ENCODE results near the gene SLC6A1. TPM values are rescaled to one million over a fixed set of nuclear protein-coding genes. Genes with fewer than 3 reads are reported as not detected.
"Not testable (repeated sequence)": the region's sequence is repeated elsewhere in the genome, so short reads cannot be mapped to it uniquely, and the experiment has no call there.

SLC6A1 gene
- total RNA-seq, 1 donor from 2014 or later: not detected

GRCh38 chr3:11057655-11058054 is 65.1 kb downstream of the SLC6A1 start:
- intact Hi-C loops (cut with micrococcal nuclease): loop anchor here (5.0 kb wide), 1 partner anchor 300 kb away; no protein-coding TSS in a partner anchor

DNA sequence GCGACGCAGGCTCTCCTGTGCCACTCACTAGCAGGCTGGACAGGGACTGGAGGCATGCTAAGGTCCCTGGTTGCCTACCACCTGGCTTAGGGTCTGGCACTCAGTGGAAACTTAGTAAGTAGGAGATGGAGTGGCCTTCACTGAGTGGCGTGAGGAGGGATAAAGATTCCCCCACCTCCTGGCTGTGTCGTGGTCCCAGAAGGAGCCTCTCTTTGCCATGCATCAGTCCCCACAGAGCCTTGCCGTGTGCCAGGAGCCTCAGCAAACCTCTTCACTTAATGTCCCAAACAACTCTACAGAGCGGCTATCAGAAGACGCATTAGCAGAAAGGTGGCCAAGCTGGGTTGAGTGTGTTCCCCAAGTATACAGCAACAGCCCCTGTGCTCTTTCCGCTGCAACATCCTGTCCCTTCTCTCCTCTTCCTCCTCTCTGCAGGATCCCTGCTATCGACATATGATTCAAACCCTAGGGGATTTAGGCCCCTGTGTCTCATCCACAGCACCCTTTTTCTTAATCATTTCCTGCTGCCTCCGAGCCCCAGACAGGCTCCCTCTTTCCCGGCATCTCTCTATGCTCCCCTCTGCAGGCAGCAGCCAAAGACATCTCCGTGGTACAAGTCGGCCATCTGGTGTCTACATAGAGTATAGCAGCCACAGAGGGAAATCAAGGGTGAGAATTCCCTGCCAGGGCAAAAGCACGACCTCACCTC is 66.7 kb downstream of the SLC6A1 start:
- intact Hi-C loops (cut with micrococcal nuclease): loop anchor here (1.0 to 5.0 kb wide), 2 partner anchors 114 to 302 kb away; no protein-coding TSS in a partner anchor

DNA sequence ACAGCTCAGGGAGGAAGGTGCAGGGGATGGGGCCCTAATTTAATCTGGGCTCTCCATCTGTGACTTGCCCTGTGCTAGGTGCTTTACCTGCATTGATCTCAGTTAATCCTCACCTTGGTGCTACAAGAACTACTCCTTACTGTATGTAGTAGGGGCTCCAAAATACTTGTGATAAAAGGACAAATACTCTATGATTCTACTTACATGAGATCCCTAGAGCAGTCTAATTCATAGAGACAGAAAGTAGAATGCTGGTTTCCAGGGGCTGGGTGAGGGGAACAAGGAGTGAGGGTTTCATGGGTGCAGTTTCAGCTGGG is 67.2 kb downstream of the SLC6A1 start:
- intact Hi-C loops (cut with micrococcal nuclease): loop anchor here (1.0 to 5.0 kb wide), 3 partner anchors 114 to 593 kb away; no protein-coding TSS in a partner anchor

- intact Hi-C loops (cut with micrococcal nuclease): loop anchor here (5.0 kb wide), 1 partner anchor 592 kb away; no protein-coding TSS in a partner anchor
Measured at GRCh38 chr3:11060500-11061251, 68.1 kb downstream of the SLC6A1 start.

- intact Hi-C loops (cut with micrococcal nuclease): loop anchor here (5.0 kb wide), 1 partner anchor 591 kb away; no protein-coding TSS in a partner anchor
Measured at GRCh38 chr3:11061268-11061871, 68.8 kb downstream of the SLC6A1 start.

GRCh38 chr3:11062704-11063103 is 70.2 kb downstream of the SLC6A1 start:
- intact Hi-C loops (cut with micrococcal nuclease): loop anchor here (5.0 kb wide), 1 partner anchor 590 kb away; no protein-coding TSS in a partner anchor

GRCh38 chr3:11071096-11071755 is 78.7 kb downstream of the SLC6A1 start:
- intact Hi-C loops (cut with micrococcal nuclease): no loop called here

DNA sequence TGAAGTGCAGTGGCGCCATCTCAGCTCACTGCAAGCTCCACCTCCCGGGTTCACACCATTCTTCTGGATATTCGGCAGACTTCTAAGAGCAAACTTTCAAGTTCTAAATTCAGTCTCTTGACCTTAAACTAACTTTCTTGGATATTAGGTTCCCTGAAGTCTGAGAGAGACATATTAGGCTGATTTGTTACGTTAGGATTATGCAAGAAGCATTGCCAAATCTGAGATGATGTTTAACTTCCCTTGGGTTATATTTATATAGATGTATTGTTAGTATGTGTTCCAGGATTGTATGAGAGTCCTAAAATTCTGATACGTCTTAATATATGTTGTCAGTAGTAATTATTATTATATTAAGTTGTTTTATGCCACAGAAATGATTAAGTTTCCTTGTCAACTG is 80.1 kb downstream of the SLC6A1 start:
- intact Hi-C loops (cut with micrococcal nuclease): no loop called here

- intact Hi-C loops (cut with micrococcal nuclease): no loop called here
Measured at GRCh38 chr3:11074011-11074410, 81.5 kb downstream of the SLC6A1 start.

GRCh38 chr3:11074451-11074850 is 81.9 kb downstream of the SLC6A1 start:
- intact Hi-C loops (cut with micrococcal nuclease): no loop called here

DNA sequence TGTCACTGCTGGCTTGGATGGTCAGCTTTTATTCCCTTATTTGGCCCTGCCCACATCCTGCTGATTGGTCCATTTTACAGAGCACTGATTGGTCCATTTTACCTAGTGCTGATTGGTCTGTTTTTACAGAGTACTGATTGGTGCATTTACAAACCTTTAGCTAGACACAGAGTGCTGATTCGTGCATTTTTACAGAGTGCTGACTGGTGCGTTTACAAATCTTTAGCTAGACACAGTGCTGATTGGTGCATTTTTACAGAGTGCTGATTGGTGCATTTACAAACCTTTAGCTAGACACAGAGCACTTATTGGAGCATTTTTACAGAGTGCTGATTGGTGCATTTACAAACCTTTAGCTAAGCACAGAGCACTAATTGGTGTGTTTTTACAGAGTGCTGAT is 82.6 kb downstream of the SLC6A1 start:
- intact Hi-C loops (cut with micrococcal nuclease): not testable (repeated sequence)

GRCh38 chr3:11076711-11077110 is 84.2 kb downstream of the SLC6A1 start:
- intact Hi-C loops (cut with micrococcal nuclease): no loop called here

DNA sequence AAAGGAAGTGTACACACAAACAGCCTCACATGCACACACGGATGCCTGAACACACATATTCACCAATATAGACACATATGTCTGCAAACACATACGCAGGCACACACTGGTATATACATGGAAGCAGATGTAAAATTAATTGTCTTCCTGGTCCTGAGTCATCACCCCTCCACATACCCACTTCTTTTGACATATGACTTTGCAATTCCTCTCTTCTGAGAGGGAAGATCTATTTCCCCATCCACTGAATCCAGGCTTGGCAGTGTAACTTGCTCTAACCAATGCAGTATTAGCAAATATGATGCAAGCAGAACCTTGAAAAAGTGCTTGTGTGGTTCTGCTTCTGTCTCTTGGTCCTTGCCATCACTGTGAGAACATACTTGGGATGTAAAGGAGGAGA is 84.9 kb downstream of the SLC6A1 start:
- intact Hi-C loops (cut with micrococcal nuclease): no loop called here

DNA sequence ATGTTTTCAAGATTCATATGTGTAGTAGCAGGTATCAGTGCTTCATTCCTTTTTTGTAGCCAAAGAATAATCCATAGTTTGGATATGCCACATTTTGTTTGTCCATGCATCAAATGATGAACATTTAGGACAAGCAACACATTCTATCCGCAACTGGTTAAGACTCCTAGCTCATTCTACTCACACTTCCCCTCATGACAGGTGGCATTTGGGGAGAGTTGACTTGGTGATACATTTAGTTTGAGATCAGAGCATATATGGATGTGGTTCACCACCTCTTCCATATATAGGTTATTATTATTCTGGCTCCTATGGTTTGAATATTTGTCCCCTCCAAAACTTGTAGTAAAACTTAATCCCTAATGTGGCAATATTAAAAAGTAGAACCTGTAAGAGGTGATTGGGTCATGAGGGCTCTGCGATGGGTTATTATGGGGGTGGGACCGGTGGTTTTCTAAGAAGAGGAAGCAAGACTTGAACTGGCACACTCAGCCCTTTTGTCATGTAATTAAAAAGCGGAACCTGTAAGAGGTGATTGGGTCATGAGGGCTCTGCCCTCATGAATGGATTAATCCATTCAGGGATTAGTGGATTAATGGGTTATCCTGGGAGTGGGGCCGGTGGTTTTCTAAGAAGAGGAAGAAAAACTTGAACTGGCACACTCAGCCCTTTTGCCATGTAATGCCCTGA is 86.4 kb downstream of the SLC6A1 start:
- intact Hi-C loops (cut with micrococcal nuclease): no loop called here

DNA sequence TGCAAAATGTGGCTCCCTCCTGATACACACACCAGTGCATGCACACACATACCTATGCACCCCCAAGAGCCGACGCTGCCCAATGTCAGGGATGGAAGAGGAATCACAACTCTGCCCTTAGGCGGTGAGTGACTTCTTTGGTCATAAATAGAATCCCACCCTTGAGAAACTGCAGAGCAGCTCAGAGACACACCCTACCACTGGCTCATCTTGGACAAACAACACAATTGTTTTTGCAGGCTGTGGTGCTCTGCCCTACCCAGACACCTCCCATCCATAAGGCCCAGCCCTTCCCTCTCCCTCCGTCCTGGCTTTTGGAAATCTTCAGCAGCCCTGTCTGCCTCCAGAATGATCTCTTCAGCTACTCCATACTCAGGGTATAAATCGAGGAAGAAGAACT is 87.9 kb downstream of the SLC6A1 start:
- intact Hi-C loops (cut with micrococcal nuclease): no loop called here

GRCh38 chr3:11084098-11084497 is 91.5 kb downstream of the SLC6A1 start:
- intact Hi-C loops (cut with micrococcal nuclease): no loop called here

DNA sequence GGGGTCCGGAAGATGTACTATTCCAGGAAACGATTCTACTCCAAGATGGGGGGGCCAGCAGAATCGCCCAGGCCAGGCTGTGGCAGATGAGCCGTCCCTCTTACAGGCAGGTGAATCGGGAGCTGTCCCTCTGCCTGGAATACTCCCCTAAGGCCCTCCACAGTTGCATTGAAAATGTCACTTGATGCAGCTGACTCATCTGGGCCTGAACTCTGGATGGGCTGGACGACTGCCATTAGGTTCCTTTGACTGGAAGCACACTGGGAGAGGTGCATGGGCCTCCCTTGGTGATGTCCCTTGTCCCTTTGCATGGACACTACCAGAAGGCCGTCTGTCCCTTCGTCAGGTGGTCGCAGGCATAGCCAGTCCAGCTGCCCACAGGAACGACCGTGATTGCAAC is 92.1 kb downstream of the SLC6A1 start:
- intact Hi-C loops (cut with micrococcal nuclease): no loop called here

GRCh38 chr3:11085093-11085840 is 92.7 kb downstream of the SLC6A1 start:
- intact Hi-C loops (cut with micrococcal nuclease): no loop called here

GRCh38 chr3:11086856-11087255 is 94.3 kb downstream of the SLC6A1 start:
- intact Hi-C loops (cut with micrococcal nuclease): no loop called here

- intact Hi-C loops (cut with micrococcal nuclease): no loop called here
Measured at GRCh38 chr3:11088066-11088465, 95.5 kb downstream of the SLC6A1 start.

All from T-helper 2 cell treated with Interferon-gamma antibody and Interleukin-4, amounts not matched to agents 100 ng/mL and 5 ng/mL, for 36 hours (primary cell).